HAP-1 (cell line): Measurements from ENCODE around the gene ZBTB20.
"Not testable (repeated sequence)": the region's sequence is repeated elsewhere in the genome, so short reads cannot be mapped to it uniquely, and the experiment has no call there.

Source experiments
- DNase-seq, 2 experiments: peaks; one replicate each; pipeline ENCODE4 v3.0.0-alpha.2; 2016 to 2020; ENCODE audit warnings: low spot score in 2 of 2
- H3K27me3 ChIP-seq: fragments of 250-450 bp; sonication (Bioruptor Pico); 2 replicates; pipeline ENCODE4 v1.5.1; 2020; ENCODE audit warnings: low read depth, mild to moderate bottlenecking, moderate library complexity
- H3K36me3 ChIP-seq: fragments of 250-450 bp; sonication (Bioruptor Pico); replicated peaks from 2 replicates; pipeline ENCODE4 v1.5.1; 2020; ENCODE audit warnings: mild to moderate bottlenecking
- H3K4me1 ChIP-seq: fragments of 250-450 bp; sonication (Bioruptor Pico); 2 replicates; pipeline ENCODE4 v1.5.1; 2020; ENCODE audit warnings: mild to moderate bottlenecking
- H3K4me3 ChIP-seq: fragments of 250-450 bp; sonication (Bioruptor Pico); 2 replicates; pipeline ENCODE4 v1.5.1; 2020; ENCODE audit warnings: mild to moderate bottlenecking, moderate library complexity
- H3K9me3 ChIP-seq: fragments of 250-450 bp; sonication (Bioruptor Pico); 2 replicates; pipeline ENCODE4 v1.5.1; 2020; ENCODE audit warnings: mild to moderate bottlenecking, moderate library complexity
- in situ Hi-C: fragments of 300-500 bp; cut with MboI; formaldehyde crosslinking; loops from 3 replicates; pipeline ENCODE4 v1.14.3; 2020; ENCODE audit warnings: low sequenced_read_pairs, inconsistent platforms, mixed read lengths

ZBTB20 gene

GRCh38 chr3:115146418-115147328 lies at the start of gene ZBTB20:
ZBTB20 (minus strand) TSS chr3:115147288.
- H3K36me3 ChIP-seq = no peaks in the 10 kb centered on the region
- H3K4me1 ChIP-seq = peaks cover 11% of the 10 kb centered on the region
- in situ Hi-C loops = no loop called here
- no peaks in the 10 kb centered on the region for H3K27me3 ChIP-seq
- no peaks in the 10 kb centered on the region for H3K9me3 ChIP-seq
- H3K4me3 ChIP-seq = peak within 1 kb of the TSS; percentile 69
- DNase-seq = peak; percentile 37 to 79

GRCh38 chr3:115194476-115194875 lies 47.4 kb upstream of the ZBTB20 start:
- no peak for DNase-seq
- Histone ChIP-seq H3K4me1 (no peaks in the 10 kb centered on the region), H3K36me3 (no peaks in the 10 kb centered on the region), H3K27me3 (no peaks in the 10 kb centered on the region; the same call in 1 of the 2 replicates), H3K9me3 (no peaks in the 10 kb centered on the region), H3K4me3 (no peak overlapping the region)
- in situ Hi-C loops = loop anchor here (25.0 kb wide), 1 partner anchor 357 kb away; no protein-coding TSS in a partner anchor

GRCh38 chr3:115190747-115191146 lies 43.7 kb upstream of the ZBTB20 start:
- Histone ChIP-seq H3K4me1 (no peaks in the 10 kb centered on the region), H3K4me3 (no peak overlapping the region), H3K9me3 (no peaks in the 10 kb centered on the region), H3K36me3 (no peaks in the 10 kb centered on the region), H3K27me3 (no peaks in the 10 kb centered on the region; the same call in 1 of the 2 replicates)
- DNase-seq = no peak
- in situ Hi-C loops = loop anchor here (25.0 kb wide), 1 partner anchor 353 kb away; no protein-coding TSS in a partner anchor

- Histone ChIP-seq H3K4me3 (no peak overlapping the region), H3K9me3 (no peaks in the 10 kb centered on the region), H3K27me3 (no peaks in the 10 kb centered on the region; the same call in 1 of the 2 replicates), H3K4me1 (no peaks in the 10 kb centered on the region), H3K36me3 (no peaks in the 10 kb centered on the region)
- DNase-seq = no peak
- in situ Hi-C loops = loop anchor here (25.0 kb wide), 1 partner anchor 350 kb away; no protein-coding TSS in a partner anchor
Measured at GRCh38 chr3:115187149-115187757, 40.2 kb upstream of the ZBTB20 start.

GRCh38 chr3:115186351-115187148 lies 39.5 kb upstream of the ZBTB20 start:
- H3K36me3 ChIP-seq = no peaks in the 10 kb centered on the region
- no peak for DNase-seq
- H3K9me3 ChIP-seq = no peaks in the 10 kb centered on the region
- H3K27me3 ChIP-seq = no peaks in the 10 kb centered on the region; the same call in 1 of the 2 replicates
- in situ Hi-C loops = loop anchor here (25.0 kb wide), 1 partner anchor 349 kb away; no protein-coding TSS in a partner anchor
- H3K4me3 ChIP-seq = no peak overlapping the region
- H3K4me1 ChIP-seq = no peaks in the 10 kb centered on the region

- not testable (repeated sequence) for H3K4me1 ChIP-seq, H3K4me3 ChIP-seq, H3K9me3 ChIP-seq, DNase-seq, H3K27me3 ChIP-seq, H3K36me3 ChIP-seq
- in situ Hi-C loops = loop anchor here (25.0 kb wide), 1 partner anchor 348 kb away; no protein-coding TSS in a partner anchor
Measured at GRCh38 chr3:115184859-115185572, 37.9 kb upstream of the ZBTB20 start.

- H3K27me3 ChIP-seq, H3K4me1 ChIP-seq, H3K9me3 ChIP-seq, H3K36me3 ChIP-seq, H3K4me3 ChIP-seq, DNase-seq: not testable (repeated sequence)
- in situ Hi-C loops = loop anchor here (25.0 kb wide), 1 partner anchor 342 kb away; no protein-coding TSS in a partner anchor
Measured at GRCh38 chr3:115178930-115179329, 31.8 kb upstream of the ZBTB20 start.

- in situ Hi-C loops = no loop called here
Measured at GRCh38 chr3:115169808-115170207, 22.7 kb upstream of the ZBTB20 start.

GRCh38 chr3:115165701-115166100 lies 18.6 kb upstream of the ZBTB20 start:
- Histone ChIP-seq H3K4me3 (no peak overlapping the region), H3K4me1 (peaks cover 8% of the 10 kb centered on the region), H3K9me3 (no peaks in the 10 kb centered on the region), H3K36me3 (no peaks in the 10 kb centered on the region), H3K27me3 (no peaks in the 10 kb centered on the region; the same call in 1 of the 2 replicates)
- DNase-seq = no peak
- in situ Hi-C loops = no loop called here

More at GRCh38 chr3:115169808-115170207, 22.7 kb upstream of the ZBTB20 start:
- DNase-seq = no peak
- no peak overlapping the region for H3K4me3 ChIP-seq
- H3K9me3 ChIP-seq = no peaks in the 10 kb centered on the region
- no peaks in the 10 kb centered on the region for H3K4me1 ChIP-seq
- no peaks in the 10 kb centered on the region for H3K36me3 ChIP-seq
- no peaks in the 10 kb centered on the region; the same call in 1 of the 2 replicates for H3K27me3 ChIP-seq

- DNase-seq = no peak
- Histone ChIP-seq H3K4me3 (no peak overlapping the region), H3K27me3 (no peaks in the 10 kb centered on the region), H3K9me3 (no peaks in the 10 kb centered on the region), H3K4me1 (peaks cover 10% of the 10 kb centered on the region), H3K36me3 (no peaks in the 10 kb centered on the region)
- in situ Hi-C loops = no loop called here
Measured at GRCh38 chr3:115165266-115165665, 18.2 kb upstream of the ZBTB20 start.

GRCh38 chr3:115164374-115165221 lies 17.5 kb upstream of the ZBTB20 start:
- DNase-seq = no peak
- in situ Hi-C loops = no loop called here
- Histone ChIP-seq H3K36me3 (no peaks in the 10 kb centered on the region), H3K4me3 (no peak overlapping the region), H3K4me1 (peaks cover 10% of the 10 kb centered on the region), H3K27me3 (no peaks in the 10 kb centered on the region), H3K9me3 (no peaks in the 10 kb centered on the region)

GRCh38 chr3:115162759-115163158 lies 15.7 kb upstream of the ZBTB20 start:
- Histone ChIP-seq H3K4me1 (peaks cover 10% of the 10 kb centered on the region), H3K27me3 (no peaks in the 10 kb centered on the region), H3K4me3 (no peak overlapping the region), H3K36me3 (no peaks in the 10 kb centered on the region), H3K9me3 (peaks cover 4% of the 10 kb centered on the region; the same call in 1 of the 2 replicates)
- in situ Hi-C loops = no loop called here
- no peak for DNase-seq
